Measurements from ENCODE around the gene TMC1. TPM values are rescaled to one million over a fixed set of nuclear protein-coding genes. Genes with fewer than 3 reads are reported as not detected.
"Not testable (repeated sequence)": the region's sequence is repeated elsewhere in the genome, so short reads cannot be mapped to it uniquely, and the experiment has no call there.

TMC1 gene
- total RNA-seq, 4 donors from 2014 or later, result not detected

- no peak for DNase-seq (ENCODE audit: low spot score in 2 of 2)
- H3K36me3 ChIP-seq, result no peaks in the 10 kb centered on the region
- H3K27me3 ChIP-seq, result no peaks in the 10 kb centered on the region
- peaks cover 4% of the 10 kb centered on the region for H3K4me1 ChIP-seq
- no peak overlapping the region for H3K4me3 ChIP-seq
- H3K9me3 ChIP-seq, result peaks cover 4% of the 10 kb centered on the region
- 92% methylated on average over 4 of the region's 4 CpGs for WGBS
- no peak for TF ChIP-seq POLR2A (IDR thresholded peaks at IDR 0.05)
- no peak for TF ChIP-seq POLR2AphosphoS5 (IDR thresholded peaks at IDR 0.05)
- H3K27ac ChIP-seq, result no peak overlapping the region
Measured at GRCh38 chr9:72538921-72539702, 17.7 kb downstream of the TMC1 start.

- DNase-seq (ENCODE audit: low spot score in 2 of 2), result no peak
- H3K27ac ChIP-seq, result no peak overlapping the region
- 91% methylated on average over 6 of the region's 6 CpGs for WGBS
Measured at GRCh38 chr9:72539824-72540347, 18.5 kb downstream of the TMC1 start.

GRCh38 chr9:72540348-72540873, 19.0 kb downstream of the TMC1 start:
- TF ChIP-seq POLR2AphosphoS5 (IDR thresholded peaks at IDR 0.05) (no peak), POLR2A (IDR thresholded peaks at IDR 0.05) (no peak), CTCF (IDR thresholded peaks at IDR 0.05) (no peak), EP300 (IDR thresholded peaks at IDR 0.05) (no peak)
- no peaks in the 10 kb centered on the region for H3K36me3 ChIP-seq
- DNase-seq (ENCODE audit: low spot score in 2 of 2), result no peak
- no peak overlapping the region for H3K27ac ChIP-seq
- WGBS, result 28% methylated on average over 6 of the region's 6 CpGs
- H3K4me1 ChIP-seq, result peaks cover 4% of the 10 kb centered on the region
- no peaks in the 10 kb centered on the region for H3K27me3 ChIP-seq
- H3K9me3 ChIP-seq, result peaks cover 4% of the 10 kb centered on the region
- H3K4me3 ChIP-seq, result no peak overlapping the region

More at GRCh38 chr9:72539824-72540347, 18.5 kb downstream of the TMC1 start:
- Histone ChIP-seq H3K27me3 (no peaks in the 10 kb centered on the region), H3K4me3 (no peak overlapping the region), H3K36me3 (no peaks in the 10 kb centered on the region), H3K9me3 (peaks cover 4% of the 10 kb centered on the region), H3K4me1 (peaks cover 4% of the 10 kb centered on the region)
- TF ChIP-seq EP300 (IDR thresholded peaks at IDR 0.05), result no peak
- TF ChIP-seq CTCF (IDR thresholded peaks at IDR 0.05), result no peak
- TF ChIP-seq POLR2A (IDR thresholded peaks at IDR 0.05), result no peak
- no peak for TF ChIP-seq POLR2AphosphoS5 (IDR thresholded peaks at IDR 0.05)

- 75% methylated on average over 5 of the region's 5 CpGs for WGBS
- not testable (repeated sequence) for H3K36me3 ChIP-seq; H3K4me1 ChIP-seq; H3K9me3 ChIP-seq; DNase-seq (ENCODE audit: low spot score in 2 of 2); H3K4me3 ChIP-seq; H3K27me3 ChIP-seq; H3K27ac ChIP-seq
Measured at GRCh38 chr9:72542537-72542833, 21.1 kb downstream of the TMC1 start.

GRCh38 chr9:72542917-72543316, 21.5 kb downstream of the TMC1 start:
- DNase-seq (ENCODE audit: low spot score in 2 of 2), result no peak
- Histone ChIP-seq H3K27ac (no peak overlapping the region), H3K36me3 (no peaks in the 10 kb centered on the region), H3K9me3 (no peaks in the 10 kb centered on the region), H3K4me3 (no peak overlapping the region), H3K27me3 (no peaks in the 10 kb centered on the region), H3K4me1 (peaks cover 4% of the 10 kb centered on the region)
- TF ChIP-seq POLR2A (IDR thresholded peaks at IDR 0.05) (no peak), POLR2AphosphoS5 (IDR thresholded peaks at IDR 0.05) (no peak), CTCF (IDR thresholded peaks at IDR 0.05) (no peak), EP300 (IDR thresholded peaks at IDR 0.05) (no peak)
- WGBS, result 95% methylated on average over 1 of the region's 1 CpG

- Histone ChIP-seq H3K27ac (no peak overlapping the region), H3K9me3 (no peaks in the 10 kb centered on the region), H3K27me3 (no peaks in the 10 kb centered on the region), H3K36me3 (no peaks in the 10 kb centered on the region), H3K4me3 (no peak overlapping the region), H3K4me1 (no peaks in the 10 kb centered on the region)
- DNase-seq (ENCODE audit: low spot score in 2 of 2), result no peak
- no peak for TF ChIP-seq CTCF (IDR thresholded peaks at IDR 0.05)
- no peak for TF ChIP-seq POLR2A (IDR thresholded peaks at IDR 0.05)
- no peak for TF ChIP-seq EP300 (IDR thresholded peaks at IDR 0.05)
- TF ChIP-seq POLR2AphosphoS5 (IDR thresholded peaks at IDR 0.05), result no peak
- 92% methylated on average over 2 of the region's 2 CpGs for WGBS
Measured at GRCh38 chr9:72551306-72551705, 29.9 kb downstream of the TMC1 start.

Data from suprapubic skin (tissue), 4 donors.